B cell (primary cell): ENCODE measurements around the gene PTPRF. TPM values are rescaled to one million over a fixed set of nuclear protein-coding genes. Genes with fewer than 3 reads are reported as not detected.

Experiments
- ATAC-seq: fragments of 200-7000 bp; cut with Tn5 transposase; one replicate; pipeline ENCODE4 v1.10.0; 2021; ENCODE audit warnings: low read depth, mild to moderate bottlenecking, moderate number of reproducible peaks, moderate library complexity
- CTCF ChIA-PET: fragments of 350-600 bp; sonication (Branson Sonifier 250); formaldehyde crosslinking; loops from one replicate; lab custom pipeline; 2021; ENCODE audit warnings: antibody characterized with exemption, inconsistent platforms; lab: Charles Lee
- POLR2A ChIA-PET: fragments of 350-600 bp; sonication (Branson Sonifier 250); formaldehyde crosslinking; loops from one replicate; lab custom pipeline; 2021; ENCODE audit warnings: antibody characterized with exemption; lab: Charles Lee
- DNase-seq: peaks from one replicate; pipeline ENCODE4 v3.0.0; 2013
- H2AFZ ChIP-seq: 2 replicates; pipeline ENCODE4 v1.6.1; 2012; ENCODE audit warnings: mild to moderate bottlenecking, low read depth, low read length; ENCODE audit not compliant: insufficient read depth, poor library complexity, severe bottlenecking
- H3K27ac ChIP-seq, 2 donors: 1 replicate in 1 of 2; 2 replicates in 1 of 2; pipeline ENCODE4 v1.5.1; 2012 to 2013; ENCODE audit warnings: low read length in 2 of 2, mild to moderate bottlenecking in 2 of 2, moderate library complexity in 1 of 2
- H3K27me3 ChIP-seq, 4 experiments: fragments of 200-600 bp in 1 of 4; sonication (generic) in 1 of 4; replicated peaks in 1 of 4; 1 replicate in 2 of 4; 2 replicates in 2 of 4; pipeline versions ENCODE4 v1.6.1 to v1.7.0; 2013 to 2016; ENCODE audit warnings: low read length in 3 of 4, mild to moderate bottlenecking in 2 of 4, mixed read lengths in 1 of 4, moderate library complexity in 1 of 4; ENCODE audit not compliant: insufficient read depth in 4 of 4, control insufficient read depth in 3 of 4; ENCODE audit errors: control extremely low read depth in 1 of 4
- H3K36me3 ChIP-seq, 2 experiments: replicated peaks in 1 of 2; 1 replicate in 1 of 2; 2 replicates in 1 of 2; pipeline versions ENCODE4 v1.6.1 to v1.7.1; 2013; ENCODE audit warnings: low read length in 1 of 2; ENCODE audit not compliant: insufficient read depth in 2 of 2, control insufficient read depth in 1 of 2; ENCODE audit errors: control extremely low read depth in 1 of 2, extremely low read depth in 1 of 2
- H3K4me1 ChIP-seq, 2 donors: fragments of 200-600 bp in 1 of 2; sonication (generic) in 1 of 2; 1 replicate in 1 of 2; 2 replicates in 1 of 2; pipeline versions ENCODE4 v1.5.1 to v1.6.1; 2013 to 2017; ENCODE audit warnings: low read length in 2 of 2; ENCODE audit not compliant: control insufficient read depth in 2 of 2, insufficient read depth in 2 of 2
- H3K4me2 ChIP-seq: replicated peaks from 2 replicates; pipeline ENCODE3; 2012; ENCODE audit warnings: mild to moderate bottlenecking, low read depth, low read length; ENCODE audit not compliant: poor library complexity, severe bottlenecking
- H3K4me3 ChIP-seq, 5 experiments: fragments of 200-600 bp in 1 of 5; sonication (generic) in 1 of 5; 1 replicate in 3 of 5; 2 replicates in 2 of 5; pipeline versions ENCODE4 v1.5.1 to v1.7.0; 2011 to 2016; ENCODE audit warnings: low read length in 4 of 5, mild to moderate bottlenecking in 4 of 5, low read depth in 2 of 5, control low read depth in 1 of 5, moderate library complexity in 1 of 5; ENCODE audit not compliant: insufficient read depth in 1 of 5; ENCODE audit errors: control extremely low read depth in 1 of 5, extremely low read depth in 1 of 5
- H3K79me2 ChIP-seq: fragments of 200-600 bp; sonication (generic); one replicate; pipeline ENCODE4 v1.6.0; 2016; ENCODE audit warnings: low read length; ENCODE audit not compliant: control insufficient read depth, insufficient read depth
- H3K9ac ChIP-seq: fragments of 200-600 bp; sonication (generic); 2 replicates; pipeline ENCODE4 v1.6.1; 2017; ENCODE audit warnings: mild to moderate bottlenecking, low read length, moderate library complexity
- H3K9me3 ChIP-seq, 3 donors: one replicate each; pipeline versions ENCODE4 v1.6.1 to v1.7.1; 2013; ENCODE audit warnings: low read length in 2 of 3; ENCODE audit not compliant: control insufficient read depth in 2 of 3, insufficient read depth in 1 of 3; ENCODE audit errors: control extremely low read depth in 1 of 3
- H4K20me1 ChIP-seq: 2 replicates; pipeline ENCODE4 v1.6.0; 2012; ENCODE audit warnings: mild to moderate bottlenecking, low read length; ENCODE audit not compliant: insufficient read depth, control insufficient read depth, poor library complexity, severe bottlenecking
- H3K27ac Mint-ChIP-seq: one replicate; pipeline ENCODE4 v1.8.0; 2021; ENCODE audit warnings: mixed read lengths
- H3K27me3 Mint-ChIP-seq: one replicate; pipeline ENCODE4 v1.8.0; 2021; ENCODE audit warnings: mixed read lengths
- H3K4me1 Mint-ChIP-seq: one replicate; pipeline ENCODE4 v1.8.0; 2021; ENCODE audit warnings: mixed read lengths
- H3K4me3 Mint-ChIP-seq: one replicate; pipeline ENCODE4 v1.8.0; 2021; ENCODE audit warnings: mixed read lengths
- H3K9me3 Mint-ChIP-seq: one replicate; pipeline ENCODE4 v1.8.0; 2022; ENCODE audit warnings: mixed read lengths; ENCODE audit not compliant: insufficient read depth
- EZH2 ChIP-seq: IDR thresholded peaks from 2 replicates; pipeline ENCODE4 v1.6.1; 2012; ENCODE audit warnings: borderline replicate concordance, low read depth, mild to moderate bottlenecking, moderate library complexity, low read length; ENCODE audit not compliant: insufficient read depth, poor library complexity, severe bottlenecking
- WGBS: methylation state at CpG from one replicate; pipeline ENCODE4 v1.1.5; 2013; ENCODE audit warnings: missing lambda C conversion rate; ENCODE audit not compliant: insufficient coverage; 5-methylcytosine and 5-hydroxymethylcytosine counted together
- intact Hi-C: fragments of 100-400 bp; cut with micrococcal nuclease; formaldehyde crosslinking; loops from one replicate; pipeline ENCODE4 v1.10.0; 2022
- polyA plus RNA-seq: library from polyadenylated mRNA; depleted of rRNA; stranded (reverse); fragments of >200 nt; gene quantifications from 2 replicates; pipeline ENCODE4 v1.2.3, GENCODE V29; 2012
- total RNA-seq, 2 donors: library from RNA; stranded (reverse); fragments of 120-200 nt in 1 of 2; gene quantifications; 1 replicate in 1 of 2; 2 replicates in 1 of 2; pipeline versions ENCODE4 v1.2.3 to v1.2.4, GENCODE V29; 2013 to 2022
- TF ChIP-seq, protein P1 (sequence below): fragments of 200-600 bp; IDR thresholded peaks from one replicate; pipeline ENCODE4 v1.8.0; 2022; ENCODE audit warnings: antibody characterized with exemption, mild to moderate bottlenecking

The PTPRF gene
- total and polyA plus RNA-seq, 2 donors (not counting 1 experiment from before 2014, with no cell fraction given): 0.07 to 0.13 TPM

DNA sequence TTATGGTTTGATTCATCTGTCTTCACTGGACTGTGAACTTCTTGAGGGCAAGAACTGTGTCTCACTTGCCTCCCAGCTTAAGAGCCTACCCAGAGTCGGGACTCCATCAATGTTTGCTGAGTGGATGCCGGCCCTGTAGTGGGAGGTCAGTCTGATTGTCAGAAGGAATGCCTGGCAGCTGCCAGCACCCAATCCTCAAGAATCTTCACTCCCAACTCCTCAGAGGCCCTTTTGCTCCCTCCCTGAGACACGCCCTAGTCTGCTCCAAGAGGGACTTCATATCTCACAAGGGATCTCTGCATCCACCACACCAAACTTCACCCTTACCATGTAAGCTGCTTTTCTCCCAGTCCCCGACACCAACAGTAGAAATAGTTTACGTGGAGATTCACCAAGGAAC, 104.0 kb downstream of the PTPRF start:
- DNase-seq (no peak), ATAC-seq (no peak)
- intact Hi-C loops: no loop called here
- Histone ChIP-seq H3K79me2 (no peaks in the 10 kb centered on the region), H4K20me1 (no peaks in the 10 kb centered on the region), H3K9ac (no peak overlapping the region), H3K4me1 (no peaks in the 10 kb centered on the region), H3K27me3 (no peaks in the 10 kb centered on the region), H3K4me3 (no peak overlapping the region), H3K9me3 (no peaks in the 10 kb centered on the region), H3K27ac (no peak overlapping the region), H3K4me2 (no peak overlapping the region), H2AFZ (no peak overlapping the region), H3K36me3 (no peaks in the 10 kb centered on the region)
- Mint-ChIP-seq H3K4me3 (no peak overlapping the region), H3K27me3 (peaks cover 18% of the 10 kb centered on the region), H3K9me3 (no peaks in the 10 kb centered on the region), H3K4me1 (no peaks in the 10 kb centered on the region), H3K27ac (no peak overlapping the region)
- 84% methylated on average over 4 of the region's 5 CpGs for WGBS
- POLR2A ChIA-PET: no interaction called here
- TF ChIP-seq EZH2: no peak
- TF ChIP-seq, protein P1, sequence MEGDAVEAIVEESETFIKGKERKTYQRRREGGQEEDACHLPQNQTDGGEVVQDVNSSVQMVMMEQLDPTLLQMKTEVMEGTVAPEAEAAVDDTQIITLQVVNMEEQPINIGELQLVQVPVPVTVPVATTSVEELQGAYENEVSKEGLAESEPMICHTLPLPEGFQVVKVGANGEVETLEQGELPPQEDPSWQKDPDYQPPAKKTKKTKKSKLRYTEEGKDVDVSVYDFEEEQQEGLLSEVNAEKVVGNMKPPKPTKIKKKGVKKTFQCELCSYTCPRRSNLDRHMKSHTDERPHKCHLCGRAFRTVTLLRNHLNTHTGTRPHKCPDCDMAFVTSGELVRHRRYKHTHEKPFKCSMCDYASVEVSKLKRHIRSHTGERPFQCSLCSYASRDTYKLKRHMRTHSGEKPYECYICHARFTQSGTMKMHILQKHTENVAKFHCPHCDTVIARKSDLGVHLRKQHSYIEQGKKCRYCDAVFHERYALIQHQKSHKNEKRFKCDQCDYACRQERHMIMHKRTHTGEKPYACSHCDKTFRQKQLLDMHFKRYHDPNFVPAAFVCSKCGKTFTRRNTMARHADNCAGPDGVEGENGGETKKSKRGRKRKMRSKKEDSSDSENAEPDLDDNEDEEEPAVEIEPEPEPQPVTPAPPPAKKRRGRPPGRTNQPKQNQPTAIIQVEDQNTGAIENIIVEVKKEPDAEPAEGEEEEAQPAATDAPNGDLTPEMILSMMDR: no peak
- CTCF ChIA-PET: no interaction called here

DNA sequence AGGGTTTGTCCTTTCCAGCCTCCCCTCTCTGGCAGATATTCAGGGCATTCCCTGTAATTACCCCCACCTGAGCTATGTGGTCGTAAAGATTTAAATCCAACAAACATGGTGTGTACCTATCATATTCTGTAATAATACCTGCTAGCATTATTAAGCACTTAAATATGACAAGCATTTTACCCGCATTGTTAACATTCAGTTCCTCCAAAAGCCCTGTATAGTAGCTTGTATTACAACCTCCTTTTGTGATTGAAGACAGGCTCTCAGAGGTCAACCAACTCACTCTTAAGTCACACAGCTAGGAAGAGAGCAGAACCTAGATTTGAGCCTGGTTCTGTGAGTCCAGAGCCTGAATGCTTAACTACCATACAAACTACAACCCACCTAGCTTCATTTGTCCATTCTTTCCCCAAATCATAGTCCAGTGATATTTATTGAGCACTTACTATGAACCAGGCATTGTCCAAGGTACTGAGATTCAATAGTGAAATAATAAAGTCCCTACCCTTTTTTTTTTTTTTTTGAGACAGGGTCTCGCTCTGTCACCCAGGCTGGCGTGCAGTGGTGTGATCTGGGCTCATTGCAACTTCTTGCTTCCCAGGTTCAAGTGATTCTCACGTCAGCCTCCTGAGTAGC, 105.4 kb downstream of the PTPRF start:
- Mint-ChIP-seq H3K4me1 (no peaks in the 10 kb centered on the region), H3K27me3 (peaks cover 22% of the 10 kb centered on the region)

More for the DNA sequence above, 105.4 kb downstream of the PTPRF start:
- H3K4me3 ChIP-seq: no peak overlapping the region
- no peaks in the 10 kb centered on the region for H3K9me3 ChIP-seq
- no peaks in the 10 kb centered on the region for H3K4me1 ChIP-seq
- 93% methylated on average over 3 of the region's 5 CpGs for WGBS
- Mint-ChIP-seq H3K4me3 (no peak overlapping the region), H3K27ac (no peak overlapping the region), H3K9me3 (no peaks in the 10 kb centered on the region)
- ATAC-seq (no peak), DNase-seq (no peak)
- TF ChIP-seq, protein P1: no peak
- no peak for TF ChIP-seq EZH2
- ChIA-PET CTCF (no interaction called here), POLR2A (no interaction called here)
- no peak overlapping the region for H3K9ac ChIP-seq
- H3K4me2 ChIP-seq: no peak overlapping the region
- H2AFZ ChIP-seq: no peak overlapping the region
- H3K27ac ChIP-seq: no peak overlapping the region
- no peaks in the 10 kb centered on the region for H3K36me3 ChIP-seq
- H3K79me2 ChIP-seq: no peaks in the 10 kb centered on the region
- intact Hi-C loops: no loop called here
- H3K27me3 ChIP-seq: no peaks in the 10 kb centered on the region
- H4K20me1 ChIP-seq: no peaks in the 10 kb centered on the region
